Amygdala (tissue), 56 donors: ENCODE results near the gene ATXN7L1.
A peak's percentile ranks its signal among the peaks of the same experiment; 100 is the strongest.
"Not testable (repeated sequence)": the region's sequence is repeated elsewhere in the genome, so short reads cannot be mapped to it uniquely, and the experiment has no call there.

ENCODE experiments used
- DNase-seq, 56 donors: peaks; one replicate each; lab custom pipeline; 2025; lab: John Stamatoyannopoulos, UW

ATXN7L1 gene

DNA sequence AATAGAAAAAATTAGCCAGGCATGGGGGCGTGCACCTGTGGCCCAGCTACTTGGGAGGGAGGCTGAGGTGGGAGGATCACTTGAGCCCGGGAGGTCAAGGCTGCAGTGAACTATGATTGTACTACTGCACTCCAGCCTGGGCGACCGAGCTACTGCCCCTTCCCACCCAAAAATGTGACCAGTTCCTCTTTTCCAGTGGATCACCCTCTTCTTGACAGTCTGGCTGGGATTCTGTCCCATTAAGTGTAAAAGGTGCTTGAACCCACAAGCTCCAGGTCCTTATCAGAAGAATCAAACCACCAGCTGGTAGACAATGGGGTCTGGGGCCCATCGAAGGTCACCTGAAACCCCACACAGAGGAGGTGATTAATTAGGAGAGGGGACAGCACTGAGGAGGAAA lies 14.1 kb downstream of the ATXN7L1 start:
- DNase-seq: no peak

DNA sequence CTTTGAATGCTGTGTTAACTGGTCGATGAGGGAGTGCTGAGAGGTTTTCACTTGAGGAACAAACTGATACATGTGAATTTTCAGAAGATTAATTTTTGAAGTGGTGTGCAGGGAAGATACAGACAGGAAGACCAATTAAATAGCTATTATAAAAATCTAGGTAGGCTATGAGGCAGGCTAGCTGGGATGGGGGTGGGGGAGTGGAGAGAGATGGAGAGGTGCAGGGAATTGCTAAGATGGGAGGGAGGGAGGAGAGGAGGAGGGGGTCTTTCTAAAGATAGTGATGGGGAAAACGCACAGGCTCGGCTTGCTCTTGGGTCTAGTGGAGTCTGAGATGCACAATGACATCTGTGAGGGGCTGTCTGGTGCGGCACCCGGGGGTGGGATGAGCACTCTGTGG lies 15.2 kb downstream of the ATXN7L1 start:
- no peak for DNase-seq

DNA sequence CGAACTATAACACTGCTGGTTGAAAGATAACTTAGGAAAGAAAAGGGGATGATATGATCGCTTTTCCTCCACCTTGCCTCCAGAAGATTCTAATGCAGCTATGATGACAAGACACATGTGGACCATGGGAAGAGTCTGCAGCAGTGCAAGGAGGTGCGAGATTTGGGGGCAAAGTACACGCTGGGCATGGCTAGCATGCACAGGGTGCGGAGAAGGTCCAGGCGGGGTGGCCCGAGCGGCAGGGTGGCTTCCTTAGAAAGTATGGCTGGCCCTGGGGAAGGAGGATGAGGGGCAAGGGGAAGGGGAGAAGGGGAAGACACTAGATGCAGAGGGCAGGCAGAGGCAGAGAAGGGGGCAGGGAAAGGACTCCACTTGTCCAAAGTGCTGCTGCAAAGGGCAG lies 15.6 kb downstream of the ATXN7L1 start:
- no peak for DNase-seq

DNA sequence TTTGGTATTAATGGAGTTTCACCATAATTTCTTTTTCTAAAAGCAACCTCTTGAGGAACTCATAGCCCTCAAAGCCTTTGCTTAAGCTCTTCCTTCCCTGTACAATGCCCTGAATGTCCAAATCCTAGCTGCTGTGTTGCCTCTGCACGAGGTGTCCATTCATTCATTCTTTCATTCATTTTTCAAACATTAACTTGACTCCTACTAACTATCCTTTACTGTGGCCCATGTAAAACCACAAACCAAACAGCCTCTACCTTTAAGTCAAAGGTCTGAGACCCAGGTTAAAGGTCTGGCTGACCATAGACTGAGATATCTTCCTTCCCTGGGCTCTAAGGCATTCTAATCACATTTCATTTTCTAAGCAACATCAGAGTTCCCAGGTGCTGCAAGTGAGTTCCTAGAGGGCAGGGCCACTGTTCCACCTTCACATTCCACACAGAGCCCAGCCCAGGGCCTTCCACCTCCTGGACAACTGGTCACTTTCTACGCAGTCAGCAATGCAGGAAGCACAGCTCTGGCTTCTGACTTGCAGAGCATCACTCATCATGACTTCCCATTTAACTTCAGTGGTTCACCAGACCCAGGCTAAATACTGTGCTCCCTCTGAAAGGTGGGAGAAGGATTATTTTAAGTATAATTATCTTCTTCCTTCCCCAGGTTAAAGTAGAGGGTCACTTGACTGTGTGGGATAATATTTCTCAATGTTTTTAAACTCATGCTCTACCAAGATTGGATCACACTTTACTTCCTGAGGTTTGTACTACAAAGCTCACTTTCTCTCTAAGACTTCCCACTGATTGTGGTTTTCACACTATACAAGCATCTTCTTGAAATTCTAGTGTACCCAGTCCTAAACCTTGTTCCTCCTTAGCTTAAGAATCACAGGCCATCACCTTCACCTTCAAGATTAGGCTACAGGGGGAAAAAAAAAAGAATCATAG lies 19.1 kb downstream of the ATXN7L1 start:
- no peak for DNase-seq

DNA sequence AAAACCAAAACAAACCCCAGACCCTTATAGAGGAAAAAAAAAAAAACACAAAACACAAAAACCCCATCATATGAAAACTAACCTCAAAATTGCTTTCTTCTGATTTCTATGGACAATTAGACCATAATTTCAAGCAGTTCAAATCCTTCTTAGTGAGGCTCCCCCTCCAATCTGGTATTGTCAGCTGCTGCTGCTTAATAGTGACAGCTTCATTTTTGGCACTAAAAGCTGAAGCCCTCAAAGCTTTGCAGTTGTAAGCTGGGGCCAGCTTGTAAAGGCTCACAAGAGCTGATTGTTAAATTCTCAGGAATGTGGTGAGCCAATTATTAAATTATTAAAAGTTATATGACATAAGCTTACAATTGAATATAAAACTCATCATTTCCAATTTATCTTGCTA lies 21.9 kb downstream of the ATXN7L1 start:
- DNase-seq: peak in 2 of 56 donors; percentile 7 to 8

DNA sequence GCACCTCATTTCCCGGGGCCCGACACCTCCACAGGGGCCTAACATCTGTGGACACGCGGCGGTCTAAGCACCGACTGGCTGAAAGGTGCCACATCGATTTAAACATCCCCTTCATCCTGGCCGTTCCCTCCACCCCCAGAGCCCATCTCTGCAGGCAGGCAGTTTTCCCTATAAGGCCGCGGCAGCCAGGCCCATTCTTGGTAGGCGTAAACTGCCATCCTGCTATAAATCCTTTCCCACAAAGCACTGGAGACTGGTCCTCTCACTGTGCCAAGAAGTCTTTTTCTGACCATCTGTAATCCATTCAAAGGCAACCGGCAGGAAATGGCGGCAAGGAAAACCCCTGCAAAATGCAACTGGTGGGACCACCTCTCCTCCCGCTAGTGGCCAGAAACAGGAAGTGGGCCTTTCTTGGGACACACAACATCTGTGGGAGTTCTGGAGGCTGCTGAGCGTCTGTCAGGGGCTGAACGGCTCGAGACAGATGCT lies 22.4 kb downstream of the ATXN7L1 start:
- peak in 1 of 56 donors; percentile 4 for DNase-seq

DNA sequence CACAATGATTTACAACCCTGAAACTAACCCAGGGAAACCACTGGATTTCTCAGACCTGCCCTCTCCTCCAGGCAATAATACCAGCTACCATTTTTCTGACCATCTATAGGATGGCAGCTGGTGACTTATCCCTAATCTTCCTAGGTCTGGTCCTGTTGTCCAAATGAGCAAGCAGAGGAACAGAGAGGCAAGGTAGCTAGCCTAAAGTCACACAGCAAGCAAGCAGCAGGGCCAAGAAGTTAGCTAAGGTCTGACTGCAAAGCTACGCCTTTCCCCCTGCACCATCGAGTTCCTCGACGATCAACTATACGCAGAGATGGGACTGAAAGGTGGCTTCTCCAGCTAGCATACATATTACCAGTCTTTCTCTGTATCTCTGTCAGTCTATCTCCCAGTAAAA lies 25.3 kb downstream of the ATXN7L1 start:
- no peak for DNase-seq

DNA sequence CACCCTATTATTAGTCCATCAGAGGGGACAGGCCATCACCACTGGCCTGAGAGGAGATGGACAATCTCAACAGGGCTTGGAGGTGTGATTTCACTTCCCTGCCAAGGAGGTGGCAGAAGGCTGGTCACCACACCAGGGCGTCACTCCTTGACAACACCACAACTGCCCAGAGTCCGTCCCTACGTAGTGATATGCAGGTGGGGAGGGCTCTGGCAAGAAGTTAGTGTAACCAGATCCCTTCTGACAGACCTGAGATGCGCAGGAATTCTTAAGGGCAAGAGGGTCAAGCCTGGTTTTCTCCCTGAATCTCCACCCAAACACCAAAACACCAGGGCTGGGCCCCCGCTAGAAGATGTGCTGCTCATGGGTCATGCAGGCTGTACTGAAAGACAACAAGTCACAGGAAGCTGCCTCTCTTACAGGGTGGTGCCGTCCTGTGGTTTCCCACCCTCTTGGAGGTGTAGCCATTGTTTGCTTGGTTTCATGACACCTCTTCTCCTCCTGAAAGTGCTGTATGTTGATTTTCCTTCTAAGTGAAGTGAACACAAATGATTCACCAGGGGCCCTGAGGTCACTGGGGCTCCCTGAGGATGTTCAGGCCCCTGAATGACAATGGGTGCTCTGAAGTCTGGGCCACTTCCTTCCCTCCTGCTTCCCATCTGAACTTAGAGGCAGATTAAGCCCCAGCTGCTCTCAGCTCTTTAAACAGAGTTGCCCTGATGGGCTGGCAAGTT lies 27.1 kb downstream of the ATXN7L1 start:
- no peak for DNase-seq

DNA sequence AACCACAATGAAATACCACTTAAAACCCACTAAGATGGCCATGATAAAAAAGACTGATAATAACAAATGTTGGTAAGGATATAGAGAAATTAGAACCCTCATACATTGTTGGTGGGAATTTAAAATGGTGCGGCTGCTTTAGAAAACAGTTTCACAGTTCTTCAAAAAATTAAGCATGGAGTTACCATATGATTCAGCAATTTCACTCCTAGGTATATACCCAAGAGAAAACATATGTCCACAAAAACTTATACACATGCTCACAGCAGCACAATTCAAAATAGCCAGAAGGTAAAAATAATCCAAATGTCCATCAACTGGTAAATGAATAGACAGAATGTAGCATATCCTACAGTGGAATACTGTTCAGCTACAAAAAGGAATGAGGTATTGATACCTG lies 30.0 kb downstream of the ATXN7L1 start:
- no peak for DNase-seq

DNA sequence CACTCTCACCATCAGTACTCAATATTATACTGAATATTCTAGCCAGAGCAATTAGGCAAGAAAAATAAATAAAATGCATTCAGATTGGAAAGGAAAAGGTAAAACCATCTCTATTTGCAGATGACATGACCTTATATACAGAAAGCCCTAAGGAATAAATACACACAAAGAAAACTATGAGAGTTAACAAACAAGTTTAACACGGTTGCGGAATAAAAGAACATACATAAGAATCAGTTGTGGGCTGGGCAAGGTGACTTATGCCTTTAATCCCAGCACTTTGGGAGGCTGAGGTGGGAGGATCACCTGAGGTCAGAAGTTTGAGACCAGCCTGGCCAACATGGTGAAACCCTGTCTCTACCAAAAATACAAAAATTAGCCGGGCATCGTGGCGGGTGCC lies 31.7 kb downstream of the ATXN7L1 start:
- not testable (repeated sequence) for DNase-seq

DNA sequence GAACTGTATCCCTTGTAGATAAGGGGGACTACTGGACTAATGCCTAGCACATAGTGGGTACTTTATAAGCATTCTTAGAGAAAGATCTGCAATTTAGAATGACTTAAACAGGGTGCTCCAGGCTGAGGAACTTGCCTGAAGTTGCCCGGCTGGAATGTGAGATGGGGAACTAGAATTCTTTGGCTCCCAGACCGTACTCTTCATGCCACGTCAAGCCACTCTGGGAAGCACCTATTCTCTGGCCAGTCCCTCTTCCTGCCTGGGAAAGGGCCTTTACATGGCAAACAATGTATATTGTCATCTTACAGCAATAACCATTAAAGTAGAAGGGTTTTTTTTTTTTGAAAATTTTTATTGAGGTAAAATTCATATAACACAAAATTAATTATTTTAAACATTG lies 34.5 kb downstream of the ATXN7L1 start:
- DNase-seq: no peak

DNA sequence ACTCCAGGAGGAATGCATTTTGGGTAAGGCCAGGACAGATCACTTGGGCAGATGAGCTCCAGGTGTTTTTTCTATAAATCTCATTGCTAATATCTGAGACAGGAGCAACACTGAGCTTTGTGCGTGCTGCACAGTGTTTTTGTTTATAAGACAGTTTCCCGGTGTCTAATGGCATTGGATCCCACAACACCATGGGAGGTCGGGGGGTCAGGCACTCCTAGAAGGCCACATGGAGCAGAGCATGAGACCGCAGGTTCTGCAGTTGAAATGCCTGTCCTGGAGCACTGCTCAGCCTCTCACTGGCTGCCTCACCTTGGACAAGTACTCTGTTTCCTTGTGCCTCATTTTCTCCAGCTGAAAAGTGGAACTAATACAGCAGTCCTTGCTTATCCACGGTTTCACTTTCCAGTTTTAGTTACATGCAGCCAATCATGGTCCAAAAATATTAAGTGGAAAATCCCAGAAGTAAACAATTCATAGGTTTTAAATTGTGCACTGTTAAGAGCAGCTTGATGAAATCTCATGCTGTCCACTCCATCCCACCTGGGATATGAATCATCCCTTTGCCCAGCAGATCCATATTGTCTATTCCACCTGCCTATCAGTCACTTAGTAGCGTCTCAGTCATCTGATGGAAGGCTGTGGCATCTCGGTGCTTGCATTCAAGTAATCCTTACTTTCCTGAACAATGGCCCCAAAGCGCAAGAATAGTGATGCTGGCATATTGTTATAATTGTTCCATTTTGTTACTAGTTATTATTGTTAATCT lies 35.2 kb downstream of the ATXN7L1 start:
- no peak for DNase-seq

DNA sequence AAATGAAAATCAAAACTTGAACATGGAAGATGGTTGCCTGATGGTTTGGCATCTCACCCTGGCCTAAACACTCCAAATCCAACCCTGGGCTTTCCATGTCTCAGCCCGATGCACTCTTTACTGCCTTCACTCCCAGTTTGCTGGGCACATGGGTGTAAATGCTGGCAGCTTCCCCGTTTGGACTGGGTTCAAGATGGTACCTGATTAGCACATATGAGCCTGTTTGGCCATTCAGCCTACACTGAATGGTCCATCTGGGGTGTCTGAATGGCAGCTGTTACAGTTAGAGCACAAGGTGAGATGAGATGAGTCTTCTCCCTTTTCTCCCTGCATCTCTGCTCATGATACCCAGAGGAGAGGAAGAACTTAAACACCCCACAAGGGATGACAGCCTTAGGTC lies 37.1 kb downstream of the ATXN7L1 start:
- no peak for DNase-seq

DNA sequence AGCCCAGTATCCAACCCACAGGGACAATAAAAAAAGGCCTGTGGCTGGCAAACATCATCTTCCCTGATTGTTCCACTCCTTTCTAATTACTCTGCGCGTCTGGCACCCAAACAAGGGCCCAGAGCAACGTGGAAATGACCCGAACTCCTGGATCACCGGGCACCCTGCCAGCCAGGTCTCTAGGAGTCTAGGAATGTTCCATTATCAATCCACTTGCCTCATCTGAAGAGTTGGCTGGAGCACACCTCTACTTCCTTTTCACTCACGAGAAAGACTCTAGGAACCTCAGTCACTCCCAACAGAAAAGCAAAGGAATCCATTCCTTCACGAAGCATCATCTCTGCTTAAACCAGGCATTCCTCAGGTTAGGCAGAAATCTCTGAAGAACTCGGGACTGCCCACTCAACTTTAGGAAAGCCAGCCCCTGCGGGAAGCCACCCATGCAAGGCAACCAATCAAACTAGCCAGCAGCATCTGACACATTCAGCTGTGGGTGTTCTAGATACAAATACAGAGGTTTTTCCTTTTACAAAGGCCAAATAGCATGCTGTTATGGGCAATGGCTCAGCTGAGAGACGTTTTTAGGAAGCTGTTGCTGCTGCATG lies 37.7 kb downstream of the ATXN7L1 start:
- DNase-seq: peak in 2 of 56 donors; percentile 21 to 28

DNA sequence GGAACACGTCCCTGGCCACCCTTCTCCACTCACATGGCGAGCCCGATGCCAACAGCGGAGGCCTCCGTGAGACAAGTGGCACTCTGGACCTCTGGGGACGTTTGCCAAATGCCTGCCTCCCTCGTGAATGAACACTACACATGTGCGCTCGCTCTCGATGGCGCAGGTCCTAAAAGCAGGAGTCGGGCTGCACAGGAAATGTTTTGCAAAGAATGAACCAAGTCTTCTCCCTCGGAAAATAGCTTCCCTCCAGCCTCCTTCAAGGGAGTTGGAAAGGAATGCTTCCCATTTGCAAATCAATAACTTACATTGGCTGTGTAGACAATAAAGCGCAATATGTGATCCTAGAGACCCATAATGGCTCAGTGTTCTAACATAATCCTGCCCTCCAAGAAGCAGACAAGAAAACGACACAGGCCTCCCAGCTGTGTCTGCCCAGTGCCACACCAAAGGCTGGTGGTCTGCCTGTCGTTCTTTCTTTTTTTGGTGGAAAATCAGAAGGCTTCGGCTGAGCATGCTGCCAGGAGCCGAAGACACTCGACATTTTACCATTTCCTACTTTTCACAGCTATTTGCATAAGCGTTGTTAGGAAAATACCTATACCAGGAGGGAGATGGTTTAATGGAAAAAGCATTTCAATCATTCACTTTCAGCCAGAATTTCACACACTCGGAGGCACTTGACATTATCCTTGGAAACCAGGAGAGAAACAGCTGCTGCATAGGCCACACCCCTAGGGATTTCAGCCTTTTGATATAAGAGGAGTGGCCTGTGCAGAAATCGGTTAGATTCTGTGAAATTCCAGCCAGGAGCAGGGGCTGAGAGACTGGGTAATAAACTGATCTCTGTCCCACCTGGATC lies 38.4 kb downstream of the ATXN7L1 start:
- peak in 33 of 56 donors; percentile 9 to 63 (median 35) for DNase-seq

DNA sequence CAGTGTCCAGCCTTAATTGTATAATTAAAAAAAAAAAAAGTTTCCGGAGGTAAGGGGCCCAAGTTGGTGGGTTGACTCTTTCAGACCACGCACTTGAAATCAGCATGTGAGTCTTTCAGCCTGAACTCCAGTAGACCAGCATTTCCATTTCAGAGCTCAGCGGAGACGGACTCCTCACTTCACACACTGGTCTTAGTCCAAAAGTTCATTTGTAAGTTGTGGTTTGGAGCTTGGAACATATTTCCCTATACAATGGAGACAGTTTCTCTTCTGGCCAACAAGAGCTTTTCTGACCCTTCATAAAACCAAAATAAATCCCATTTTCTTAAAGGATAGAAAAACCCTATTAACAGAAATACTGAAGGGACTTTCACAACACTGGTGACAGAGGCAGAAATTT lies 41.0 kb downstream of the ATXN7L1 start:
- DNase-seq: no peak

DNA sequence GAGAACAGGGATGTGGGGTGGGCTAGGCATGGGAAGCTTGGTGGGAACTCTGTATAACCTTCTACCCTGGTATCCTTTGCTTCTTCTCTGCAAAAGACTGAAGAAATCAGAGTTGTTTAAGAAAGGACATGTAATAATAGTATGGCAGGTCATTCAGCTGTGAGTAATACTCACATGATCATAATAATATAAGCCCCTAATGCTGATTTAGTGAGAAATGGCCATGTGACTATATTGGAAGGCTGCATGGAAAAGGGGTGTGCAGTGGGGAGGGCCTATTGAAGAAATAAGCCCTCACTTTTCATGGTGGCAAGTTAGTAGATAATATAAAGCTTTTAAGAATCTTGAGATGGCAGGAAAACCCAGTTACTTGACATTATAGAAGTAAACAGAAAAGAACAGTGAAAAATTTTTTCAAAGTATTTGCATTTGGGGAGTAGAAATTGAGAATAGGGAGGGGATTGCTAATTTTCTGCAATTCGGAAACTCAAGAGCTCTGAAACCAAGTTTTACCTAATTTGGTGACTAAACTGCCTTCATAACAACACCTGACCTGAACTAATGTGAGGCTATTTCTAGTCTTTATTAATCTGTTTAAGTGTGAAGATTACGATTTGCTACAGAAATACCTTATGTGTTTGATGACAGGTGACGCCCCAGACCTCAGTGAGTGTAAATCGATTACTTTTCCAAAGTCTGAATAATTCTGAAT lies 44.4 kb downstream of the ATXN7L1 start:
- DNase-seq: no peak

DNA sequence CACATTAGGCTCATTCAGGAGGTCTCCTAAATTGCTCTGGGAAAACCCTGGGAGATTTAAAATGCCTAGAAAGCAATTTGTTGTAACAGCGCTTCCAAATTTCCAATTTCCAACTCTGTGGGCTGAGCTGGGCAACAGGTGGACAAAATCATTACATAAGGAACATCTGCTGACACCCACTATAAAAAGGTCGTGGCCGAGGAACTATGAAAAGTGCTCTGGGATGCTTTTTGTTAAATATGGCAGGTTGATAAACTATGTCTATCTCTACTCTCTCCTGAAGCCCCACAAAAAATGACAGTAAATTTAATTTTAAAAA lies 45.1 kb downstream of the ATXN7L1 start:
- DNase-seq: no peak
